Measurements from ENCODE around the gene GCK. TPM values are rescaled to one million over a fixed set of nuclear protein-coding genes. Genes with fewer than 3 reads are reported as not detected.
A peak's percentile ranks its signal among the peaks of the same experiment; 100 is the strongest.

GCK gene
- total and polyA plus RNA-seq, 2 of the 13 experiments (the other 11 are each of a cell fraction or from before 2014, with no cell fraction given), result not detected

DNA sequence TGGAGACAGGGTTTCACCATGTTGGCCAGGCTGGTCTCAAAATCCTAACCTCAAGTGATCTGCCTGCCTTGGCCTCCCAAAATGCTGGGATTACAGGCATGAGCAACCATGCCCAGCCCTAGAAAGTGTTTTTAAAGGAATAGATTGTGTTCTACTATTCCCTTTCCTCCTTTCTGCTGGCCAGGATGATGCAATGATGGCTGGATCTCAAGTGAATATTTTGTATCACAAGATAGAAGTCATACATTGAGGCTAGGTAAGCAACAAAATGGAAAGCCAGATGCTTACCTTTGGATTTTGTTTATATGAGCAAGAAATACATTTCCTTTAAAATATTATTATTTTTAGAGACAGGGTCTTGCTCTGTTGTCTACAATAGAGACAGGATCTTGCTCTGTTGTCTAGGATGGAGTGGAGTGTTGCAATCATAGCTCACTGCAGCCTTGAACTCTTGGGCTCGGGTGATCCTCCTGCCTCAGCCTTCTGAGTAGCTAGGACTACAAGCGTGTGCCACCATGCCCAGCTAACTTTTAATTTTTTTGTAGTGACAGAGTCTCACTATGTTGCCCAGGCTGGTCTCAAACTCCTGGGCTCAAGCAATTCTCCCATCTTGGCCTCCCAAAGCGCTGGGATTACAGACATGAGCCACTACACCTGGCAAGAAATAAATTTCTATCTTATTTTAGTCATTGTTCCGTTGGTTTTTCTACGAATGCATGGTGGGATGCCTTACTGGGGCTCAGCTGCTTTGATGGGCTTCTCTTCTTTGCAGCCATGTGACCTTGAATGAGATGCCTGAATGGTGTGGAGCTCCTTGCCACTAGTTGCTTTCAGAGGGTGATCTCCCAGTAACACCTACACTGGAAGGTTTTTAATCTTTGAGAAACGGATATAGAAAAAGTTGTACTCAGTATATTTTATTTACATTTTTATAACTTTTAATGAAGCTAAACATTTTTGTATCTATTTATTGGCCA is 90.9 kb downstream of the GCK start (continued):
- TF ChIP-seq, protein P1, sequence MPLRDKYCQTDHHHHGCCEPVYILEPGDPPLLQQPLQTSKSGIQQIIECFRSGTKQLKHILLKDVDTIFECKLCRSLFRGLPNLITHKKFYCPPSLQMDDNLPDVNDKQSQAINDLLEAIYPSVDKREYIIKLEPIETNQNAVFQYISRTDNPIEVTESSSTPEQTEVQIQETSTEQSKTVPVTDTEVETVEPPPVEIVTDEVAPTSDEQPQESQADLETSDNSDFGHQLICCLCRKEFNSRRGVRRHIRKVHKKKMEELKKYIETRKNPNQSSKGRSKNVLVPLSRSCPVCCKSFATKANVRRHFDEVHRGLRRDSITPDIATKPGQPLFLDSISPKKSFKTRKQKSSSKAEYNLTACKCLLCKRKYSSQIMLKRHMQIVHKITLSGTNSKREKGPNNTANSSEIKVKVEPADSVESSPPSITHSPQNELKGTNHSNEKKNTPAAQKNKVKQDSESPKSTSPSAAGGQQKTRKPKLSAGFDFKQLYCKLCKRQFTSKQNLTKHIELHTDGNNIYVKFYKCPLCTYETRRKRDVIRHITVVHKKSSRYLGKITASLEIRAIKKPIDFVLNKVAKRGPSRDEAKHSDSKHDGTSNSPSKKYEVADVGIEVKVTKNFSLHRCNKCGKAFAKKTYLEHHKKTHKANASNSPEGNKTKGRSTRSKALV (CRISPR knock-in tag; IDR thresholded peaks at IDR 0.05), result no peak
- TF ChIP-seq, protein P2, sequence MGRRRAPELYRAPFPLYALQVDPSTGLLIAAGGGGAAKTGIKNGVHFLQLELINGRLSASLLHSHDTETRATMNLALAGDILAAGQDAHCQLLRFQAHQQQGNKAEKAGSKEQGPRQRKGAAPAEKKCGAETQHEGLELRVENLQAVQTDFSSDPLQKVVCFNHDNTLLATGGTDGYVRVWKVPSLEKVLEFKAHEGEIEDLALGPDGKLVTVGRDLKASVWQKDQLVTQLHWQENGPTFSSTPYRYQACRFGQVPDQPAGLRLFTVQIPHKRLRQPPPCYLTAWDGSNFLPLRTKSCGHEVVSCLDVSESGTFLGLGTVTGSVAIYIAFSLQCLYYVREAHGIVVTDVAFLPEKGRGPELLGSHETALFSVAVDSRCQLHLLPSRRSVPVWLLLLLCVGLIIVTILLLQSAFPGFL (CRISPR knock-in tag; IDR thresholded peaks at IDR 0.05), result no peak
- TF ChIP-seq HDAC2 (CRISPR knock-in tag; IDR thresholded peaks at IDR 0.05) (no peak), RARA (CRISPR knock-in tag; IDR thresholded peaks at IDR 0.05) (peak; percentile 64; the same call in 1 of the 2 replicates), ZNF292 (CRISPR knock-in tag; IDR thresholded peaks at IDR 0.05; ENCODE audit: borderline replicate concordance, low read depth) (no peak), ZNF382 (CRISPR knock-in tag; IDR thresholded peaks at IDR 0.05; ENCODE audit: borderline replicate concordance) (no peak), ZKSCAN1 (IDR thresholded peaks at IDR 0.05; ENCODE audit: low read length) (no peak), FIP1L1 (IDR thresholded peaks at IDR 0.05; ENCODE audit: borderline replicate concordance, insufficient read depth, low read depth, low read length) (no peak), MIER3 (CRISPR knock-in tag; IDR thresholded peaks at IDR 0.05; ENCODE audit: borderline replicate concordance) (no peak), GATA4 (IDR thresholded peaks at IDR 0.05; ENCODE audit: borderline replicate concordance, low read depth) (no peak), HNRNPLL (IDR thresholded peaks at IDR 0.05; ENCODE audit: low read depth, low read length, poor library complexity, severe bottlenecking) (no peak), ZNF614 (CRISPR knock-in tag; IDR thresholded peaks at IDR 0.05; ENCODE audit: borderline replicate concordance) (no peak), ATAD3A (CRISPR knock-in tag; IDR thresholded peaks at IDR 0.05) (no peak), SATB2 (CRISPR knock-in tag; IDR thresholded peaks at IDR 0.05) (no peak)
- TF ChIP-seq, protein P3, sequence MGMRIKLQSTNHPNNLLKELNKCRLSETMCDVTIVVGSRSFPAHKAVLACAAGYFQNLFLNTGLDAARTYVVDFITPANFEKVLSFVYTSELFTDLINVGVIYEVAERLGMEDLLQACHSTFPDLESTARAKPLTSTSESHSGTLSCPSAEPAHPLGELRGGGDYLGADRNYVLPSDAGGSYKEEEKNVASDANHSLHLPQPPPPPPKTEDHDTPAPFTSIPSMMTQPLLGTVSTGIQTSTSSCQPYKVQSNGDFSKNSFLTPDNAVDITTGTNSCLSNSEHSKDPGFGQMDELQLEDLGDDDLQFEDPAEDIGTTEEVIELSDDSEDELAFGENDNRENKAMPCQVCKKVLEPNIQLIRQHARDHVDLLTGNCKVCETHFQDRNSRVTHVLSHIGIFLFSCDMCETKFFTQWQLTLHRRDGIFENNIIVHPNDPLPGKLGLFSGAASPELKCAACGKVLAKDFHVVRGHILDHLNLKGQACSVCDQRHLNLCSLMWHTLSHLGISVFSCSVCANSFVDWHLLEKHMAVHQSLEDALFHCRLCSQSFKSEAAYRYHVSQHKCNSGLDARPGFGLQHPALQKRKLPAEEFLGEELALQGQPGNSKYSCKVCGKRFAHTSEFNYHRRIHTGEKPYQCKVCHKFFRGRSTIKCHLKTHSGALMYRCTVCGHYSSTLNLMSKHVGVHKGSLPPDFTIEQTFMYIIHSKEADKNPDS (CRISPR knock-in tag; IDR thresholded peaks at IDR 0.05), result no peak
- TF ChIP-seq, protein P4, sequence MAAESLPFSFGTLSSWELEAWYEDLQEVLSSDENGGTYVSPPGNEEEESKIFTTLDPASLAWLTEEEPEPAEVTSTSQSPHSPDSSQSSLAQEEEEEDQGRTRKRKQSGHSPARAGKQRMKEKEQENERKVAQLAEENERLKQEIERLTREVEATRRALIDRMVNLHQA (CRISPR knock-in tag; IDR thresholded peaks at IDR 0.05), result no peak
- TF ChIP-seq, protein P5, sequence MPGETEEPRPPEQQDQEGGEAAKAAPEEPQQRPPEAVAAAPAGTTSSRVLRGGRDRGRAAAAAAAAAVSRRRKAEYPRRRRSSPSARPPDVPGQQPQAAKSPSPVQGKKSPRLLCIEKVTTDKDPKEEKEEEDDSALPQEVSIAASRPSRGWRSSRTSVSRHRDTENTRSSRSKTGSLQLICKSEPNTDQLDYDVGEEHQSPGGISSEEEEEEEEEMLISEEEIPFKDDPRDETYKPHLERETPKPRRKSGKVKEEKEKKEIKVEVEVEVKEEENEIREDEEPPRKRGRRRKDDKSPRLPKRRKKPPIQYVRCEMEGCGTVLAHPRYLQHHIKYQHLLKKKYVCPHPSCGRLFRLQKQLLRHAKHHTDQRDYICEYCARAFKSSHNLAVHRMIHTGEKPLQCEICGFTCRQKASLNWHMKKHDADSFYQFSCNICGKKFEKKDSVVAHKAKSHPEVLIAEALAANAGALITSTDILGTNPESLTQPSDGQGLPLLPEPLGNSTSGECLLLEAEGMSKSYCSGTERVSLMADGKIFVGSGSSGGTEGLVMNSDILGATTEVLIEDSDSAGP (CRISPR knock-in tag; IDR thresholded peaks at IDR 0.05; ENCODE audit: borderline replicate concordance), result no peak
- TF ChIP-seq, protein P6, sequence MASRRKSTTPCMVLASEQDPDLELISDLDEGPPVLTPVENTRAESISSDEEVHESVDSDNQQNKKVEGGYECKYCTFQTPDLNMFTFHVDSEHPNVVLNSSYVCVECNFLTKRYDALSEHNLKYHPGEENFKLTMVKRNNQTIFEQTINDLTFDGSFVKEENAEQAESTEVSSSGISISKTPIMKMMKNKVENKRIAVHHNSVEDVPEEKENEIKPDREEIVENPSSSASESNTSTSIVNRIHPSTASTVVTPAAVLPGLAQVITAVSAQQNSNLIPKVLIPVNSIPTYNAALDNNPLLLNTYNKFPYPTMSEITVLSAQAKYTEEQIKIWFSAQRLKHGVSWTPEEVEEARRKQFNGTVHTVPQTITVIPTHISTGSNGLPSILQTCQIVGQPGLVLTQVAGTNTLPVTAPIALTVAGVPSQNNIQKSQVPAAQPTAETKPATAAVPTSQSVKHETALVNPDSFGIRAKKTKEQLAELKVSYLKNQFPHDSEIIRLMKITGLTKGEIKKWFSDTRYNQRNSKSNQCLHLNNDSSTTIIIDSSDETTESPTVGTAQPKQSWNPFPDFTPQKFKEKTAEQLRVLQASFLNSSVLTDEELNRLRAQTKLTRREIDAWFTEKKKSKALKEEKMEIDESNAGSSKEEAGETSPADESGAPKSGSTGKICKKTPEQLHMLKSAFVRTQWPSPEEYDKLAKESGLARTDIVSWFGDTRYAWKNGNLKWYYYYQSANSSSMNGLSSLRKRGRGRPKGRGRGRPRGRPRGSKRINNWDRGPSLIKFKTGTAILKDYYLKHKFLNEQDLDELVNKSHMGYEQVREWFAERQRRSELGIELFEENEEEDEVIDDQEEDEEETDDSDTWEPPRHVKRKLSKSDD (CRISPR knock-in tag; IDR thresholded peaks at IDR 0.05; ENCODE audit: low read depth), result no peak

Data from HepG2 (cell line).